Measurements from ENCODE around the gene DYNLRB1.
"Not testable (repeated sequence)": the region's sequence is repeated elsewhere in the genome, so short reads cannot be mapped to it uniquely, and the experiment has no call there.

Gene DYNLRB1

GRCh38 chr20:34493646-34494045 lies 22.6 kb upstream of the DYNLRB1 start:
- Mint-ChIP-seq H3K27me3 (no peaks in the 10 kb centered on the region), H3K36me3 (ENCODE audit: insufficient read depth) (peaks cover 72% of the 10 kb centered on the region), H3K27ac (peak overlapping the region in 1 of 2 donors; percentile 82), H3K4me3 (no peak overlapping the region), H3K9me3 (no peaks in the 10 kb centered on the region), H3K4me1 (ENCODE audit: low read depth in 2 of 2) (peaks cover 2 to 26% of the 10 kb centered on the region in 2 donors)
- ATAC-seq (replicated peaks): no peak
- no peak for DNase-seq

DNA sequence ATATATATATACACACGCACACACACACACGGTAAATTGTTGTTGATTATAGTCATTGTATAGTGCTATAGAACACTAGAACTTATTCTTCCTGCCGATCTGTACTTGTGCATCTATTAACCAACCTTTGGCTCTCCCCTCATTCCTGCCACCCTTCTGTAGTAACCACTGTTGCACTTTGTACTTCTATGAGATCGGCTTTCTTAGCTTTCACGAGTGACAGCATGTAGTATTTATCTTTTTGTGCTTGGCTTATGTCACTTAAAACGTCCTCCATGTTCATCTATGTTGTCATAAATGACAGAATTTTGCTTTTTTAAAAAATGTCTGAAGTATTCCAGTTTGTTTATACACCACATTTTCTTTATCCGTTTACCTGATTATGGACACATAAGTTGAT lies 20.9 kb upstream of the DYNLRB1 start:
- DNase-seq: no peak
- no peak for ATAC-seq (replicated peaks)
- Mint-ChIP-seq H3K4me1 (ENCODE audit: low read depth in 2 of 2) (peaks cover 3 to 32% of the 10 kb centered on the region in 2 donors), H3K27ac (peak overlapping the region in 1 of 2 donors; percentile 16), H3K27me3 (no peaks in the 10 kb centered on the region), H3K36me3 (ENCODE audit: insufficient read depth) (peaks cover 74% of the 10 kb centered on the region), H3K4me3 (no peak overlapping the region), H3K9me3 (no peaks in the 10 kb centered on the region)

- Mint-ChIP-seq H3K9me3 (no peaks in the 10 kb centered on the region), H3K27me3 (no peaks in the 10 kb centered on the region), H3K36me3 (ENCODE audit: insufficient read depth) (peaks cover 68% of the 10 kb centered on the region), H3K27ac (no peak overlapping the region), H3K4me3 (no peak overlapping the region), H3K4me1 (ENCODE audit: low read depth in 2 of 2) (peaks cover 5 to 39% of the 10 kb centered on the region in 2 donors)
- DNase-seq: no peak
- no peak for ATAC-seq (replicated peaks)
Measured at GRCh38 chr20:34495916-34496315, 20.3 kb upstream of the DYNLRB1 start.

DNA sequence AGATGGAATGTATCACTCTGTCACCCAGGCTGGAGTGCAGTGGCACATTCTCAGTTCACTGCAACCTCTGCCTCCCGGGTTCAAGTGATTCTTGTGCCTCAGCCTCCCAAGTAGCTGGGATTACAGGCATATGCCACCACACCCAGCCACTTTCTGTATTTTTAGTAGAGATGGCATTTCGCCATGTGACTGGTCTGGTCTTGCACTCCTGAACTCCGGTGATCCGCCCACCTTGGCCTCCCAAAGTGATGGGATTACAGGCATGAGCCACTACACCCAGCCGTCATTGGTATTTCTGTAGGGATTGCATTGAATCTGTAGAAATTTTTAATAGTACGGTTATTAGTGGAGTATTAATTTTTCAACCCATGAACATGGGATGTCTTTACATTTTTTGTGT lies 18.6 kb upstream of the DYNLRB1 start:
- H3K9me3 Mint-ChIP-seq; DNase-seq; H3K4me3 Mint-ChIP-seq; H3K27me3 Mint-ChIP-seq; ATAC-seq (replicated peaks): not testable (repeated sequence)
- Mint-ChIP-seq H3K36me3 (ENCODE audit: insufficient read depth) (peaks cover 61% of the 10 kb centered on the region), H3K27ac (peak overlapping the region in 1 of 2 donors; percentile 39), H3K4me1 (ENCODE audit: low read depth in 2 of 2) (peaks cover 5 to 39% of the 10 kb centered on the region in 2 donors)

GRCh38 chr20:34500823-34501222 lies 15.4 kb upstream of the DYNLRB1 start:
- DNase-seq (no peak), ATAC-seq (replicated peaks) (no peak)
- Mint-ChIP-seq H3K4me3 (no peak overlapping the region), H3K27me3 (no peaks in the 10 kb centered on the region), H3K4me1 (ENCODE audit: low read depth in 2 of 2) (peaks cover 5 to 23% of the 10 kb centered on the region in 2 donors), H3K36me3 (ENCODE audit: insufficient read depth) (peaks cover 65% of the 10 kb centered on the region), H3K27ac (peak overlapping the region in 1 of 2 donors; percentile 10), H3K9me3 (no peaks in the 10 kb centered on the region)

DNA sequence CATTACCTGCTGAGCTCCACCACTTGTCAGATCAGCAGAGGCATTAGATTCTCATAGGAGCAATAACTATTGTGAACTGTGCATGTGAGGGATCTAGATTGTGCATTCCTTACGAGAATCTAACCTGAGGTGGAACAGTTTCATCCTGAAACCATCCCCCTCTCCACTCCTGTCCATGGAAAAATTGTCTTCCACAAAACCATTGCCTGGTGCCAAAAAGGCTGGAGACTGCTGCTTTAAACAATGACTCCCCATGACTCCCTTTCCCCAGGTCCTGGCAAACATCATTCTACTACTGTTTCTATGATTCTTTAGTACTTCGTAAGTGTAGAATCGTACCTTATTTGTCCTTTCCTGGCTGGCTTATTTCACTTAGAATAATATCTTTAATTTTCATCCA lies 9.7 kb upstream of the DYNLRB1 start:
- Mint-ChIP-seq H3K36me3 (ENCODE audit: insufficient read depth) (peaks cover 79% of the 10 kb centered on the region), H3K9me3 (no peaks in the 10 kb centered on the region), H3K4me1 (ENCODE audit: low read depth in 2 of 2) (peaks cover 0 to 3% of the 10 kb centered on the region in 2 donors), H3K27me3 (no peaks in the 10 kb centered on the region), H3K4me3 (no peak overlapping the region), H3K27ac (peak overlapping the region; percentile 38 to 66)
- DNase-seq: no peak
- ATAC-seq (replicated peaks): no peak

- H3K27me3 Mint-ChIP-seq: no peaks in the 10 kb centered on the region
- H3K27ac Mint-ChIP-seq: peak overlapping the region in 1 of 2 donors; percentile 71
- peaks cover 1 to 8% of the 10 kb centered on the region in 2 donors for H3K4me1 Mint-ChIP-seq (ENCODE audit: low read depth in 2 of 2)
- H3K4me3 Mint-ChIP-seq: no peak overlapping the region
- peaks cover 75% of the 10 kb centered on the region for H3K36me3 Mint-ChIP-seq (ENCODE audit: insufficient read depth)
- H3K9me3 Mint-ChIP-seq: no peaks in the 10 kb centered on the region
- ATAC-seq (replicated peaks) (no peak), DNase-seq (no peak)
Measured at GRCh38 chr20:34507702-34508413, 8.4 kb upstream of the DYNLRB1 start.

- Mint-ChIP-seq H3K4me1 (ENCODE audit: low read depth in 2 of 2) (peaks cover 17 to 31% of the 10 kb centered on the region in 2 donors), H3K27me3 (no peaks in the 10 kb centered on the region), H3K9me3 (no peaks in the 10 kb centered on the region), H3K27ac (no peak overlapping the region), H3K4me3 (no peak overlapping the region), H3K36me3 (ENCODE audit: insufficient read depth) (peaks cover 50% of the 10 kb centered on the region)
- DNase-seq (no peak), ATAC-seq (replicated peaks) (no peak)
Measured at GRCh38 chr20:34510575-34510974, 5.6 kb upstream of the DYNLRB1 start.

DNA sequence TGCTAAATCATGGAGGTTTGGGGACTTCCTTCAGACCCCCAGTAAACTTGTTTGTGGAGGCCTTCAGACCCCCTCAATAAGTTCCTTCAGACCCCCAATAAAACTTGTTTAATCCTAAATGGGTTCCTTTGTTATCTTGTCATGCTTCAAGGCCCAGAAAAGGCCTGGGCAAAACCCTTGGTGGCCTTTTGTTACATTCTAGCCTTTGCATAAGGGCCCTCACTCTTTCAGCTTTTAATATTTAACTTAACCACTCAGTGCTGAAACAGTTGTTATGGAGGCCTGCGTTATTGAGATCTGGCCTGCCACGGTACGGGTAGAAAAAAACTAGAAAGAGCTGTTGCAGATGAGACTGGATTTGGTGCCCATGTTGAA lies 4.3 kb upstream of the DYNLRB1 start:
- Mint-ChIP-seq H3K36me3 (ENCODE audit: insufficient read depth) (peaks cover 50% of the 10 kb centered on the region), H3K4me1 (ENCODE audit: low read depth in 2 of 2) (peaks cover 22 to 37% of the 10 kb centered on the region in 2 donors), H3K27me3 (no peaks in the 10 kb centered on the region), H3K27ac (peak overlapping the region; percentile 39 to 61), H3K4me3 (no peak overlapping the region), H3K9me3 (no peaks in the 10 kb centered on the region)
- ATAC-seq (replicated peaks) (no peak), DNase-seq (no peak)

- Mint-ChIP-seq H3K27ac (peak overlapping the region; percentile 39 to 61), H3K36me3 (ENCODE audit: insufficient read depth) (peaks cover 50% of the 10 kb centered on the region), H3K27me3 (no peaks in the 10 kb centered on the region), H3K4me1 (ENCODE audit: low read depth in 2 of 2) (peaks cover 22 to 40% of the 10 kb centered on the region in 2 donors), H3K9me3 (no peaks in the 10 kb centered on the region), H3K4me3 (no peak overlapping the region)
- DNase-seq (no peak), ATAC-seq (replicated peaks) (no peak)
Measured at GRCh38 chr20:34512266-34512954, 3.8 kb upstream of the DYNLRB1 start.

DNA sequence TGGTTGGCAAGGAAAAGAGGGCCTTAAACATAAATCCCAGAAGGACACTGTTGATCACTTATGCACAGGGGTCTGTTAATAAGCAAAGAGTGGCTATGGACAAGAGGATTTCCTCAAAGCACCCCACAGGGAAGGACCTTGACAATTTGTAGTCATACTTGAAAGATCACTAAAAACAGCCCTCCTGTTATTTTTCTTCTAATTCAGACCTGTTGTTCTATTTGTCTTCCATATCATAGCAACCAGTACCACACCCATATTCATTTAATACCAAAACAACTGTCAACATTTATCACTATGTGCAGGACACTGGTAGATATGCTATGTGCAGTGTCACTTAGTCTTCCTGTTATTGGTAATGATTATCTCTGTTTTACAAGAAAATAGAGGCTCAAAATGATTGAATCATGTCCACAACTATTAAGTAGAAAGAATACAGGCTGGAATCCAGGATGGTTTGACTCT lies 3.2 kb upstream of the DYNLRB1 start:
- DNase-seq (no peak), ATAC-seq (replicated peaks) (no peak)
- no peaks in the 10 kb centered on the region for H3K9me3 Mint-ChIP-seq
- H3K36me3 Mint-ChIP-seq (ENCODE audit: insufficient read depth): peaks cover 44% of the 10 kb centered on the region
- H3K4me1 Mint-ChIP-seq (ENCODE audit: low read depth in 2 of 2): peaks cover 25 to 44% of the 10 kb centered on the region in 2 donors
- H3K27me3 Mint-ChIP-seq: no peaks in the 10 kb centered on the region
- peak overlapping the region in 1 of 2 donors; percentile 39 for H3K27ac Mint-ChIP-seq
- H3K4me3 Mint-ChIP-seq: peak overlapping the region in 1 of 2 donors; percentile 27

GRCh38 chr20:34514034-34514433 lies 2.2 kb upstream of the DYNLRB1 start:
- H3K4me3 Mint-ChIP-seq; DNase-seq; H3K27me3 Mint-ChIP-seq; H3K9me3 Mint-ChIP-seq; ATAC-seq (replicated peaks): not testable (repeated sequence)
- peaks cover 35% of the 10 kb centered on the region for H3K36me3 Mint-ChIP-seq (ENCODE audit: insufficient read depth)
- peak overlapping the region; percentile 39 to 98 for H3K27ac Mint-ChIP-seq
- peaks cover 32 to 52% of the 10 kb centered on the region in 2 donors for H3K4me1 Mint-ChIP-seq (ENCODE audit: low read depth in 2 of 2)

DNA sequence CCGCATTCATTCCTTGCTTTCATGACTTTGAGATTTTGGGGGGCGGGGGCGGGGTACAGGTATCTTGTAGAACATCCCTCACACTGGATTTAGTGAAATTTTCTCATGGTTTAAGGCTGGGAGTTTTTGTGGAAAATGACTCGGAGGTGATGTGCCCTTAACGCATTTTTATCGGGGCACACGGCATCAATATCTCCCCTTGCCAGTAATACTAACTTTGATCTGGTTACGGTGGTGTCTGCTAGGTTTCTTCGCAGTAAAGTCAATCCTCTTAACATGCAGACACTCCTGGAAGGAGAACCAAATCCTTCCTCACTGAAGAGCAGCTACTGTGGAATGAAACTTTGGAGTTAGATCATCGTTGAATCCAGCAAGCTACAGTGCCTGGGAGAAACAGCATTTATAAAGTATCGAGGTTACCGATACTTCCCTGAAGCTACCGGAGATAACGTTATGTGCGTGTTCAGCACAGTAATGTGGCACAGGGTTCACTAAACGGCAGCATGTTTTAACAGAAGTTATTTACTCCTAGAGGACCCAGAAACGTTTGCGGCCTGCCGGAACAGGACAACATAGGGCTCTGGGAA lies 1.2 kb upstream of the DYNLRB1 start:
- Mint-ChIP-seq H3K4me1 (ENCODE audit: low read depth in 2 of 2) (peaks cover 32 to 52% of the 10 kb centered on the region in 2 donors), H3K27me3 (no peaks in the 10 kb centered on the region), H3K4me3 (peak overlapping the region; percentile 99), H3K27ac (peak overlapping the region; percentile 98 to 99), H3K36me3 (ENCODE audit: insufficient read depth) (peaks cover 36% of the 10 kb centered on the region), H3K9me3 (no peaks in the 10 kb centered on the region)
- ATAC-seq (replicated peaks) (no peak), DNase-seq (no peak)

Data from effector memory CD8-positive, alpha-beta T cell (primary cell).